HG03521 (cell line): Measurements from ENCODE around the gene BMPR1B.
A peak's percentile ranks its signal among the peaks of the same experiment; 100 is the strongest.
"Not testable (repeated sequence)": the region's sequence is repeated elsewhere in the genome, so short reads cannot be mapped to it uniquely, and the experiment has no call there.

ENCODE experiments used
- ATAC-seq: cut with Tn5 transposase; IDR thresholded peaks from one replicate; pipeline ENCODE4 v1.9.1; 2021; ENCODE audit warnings: mild to moderate bottlenecking, moderate library complexity; ENCODE audit not compliant: unreplicated experiment

Gene BMPR1B

DNA sequence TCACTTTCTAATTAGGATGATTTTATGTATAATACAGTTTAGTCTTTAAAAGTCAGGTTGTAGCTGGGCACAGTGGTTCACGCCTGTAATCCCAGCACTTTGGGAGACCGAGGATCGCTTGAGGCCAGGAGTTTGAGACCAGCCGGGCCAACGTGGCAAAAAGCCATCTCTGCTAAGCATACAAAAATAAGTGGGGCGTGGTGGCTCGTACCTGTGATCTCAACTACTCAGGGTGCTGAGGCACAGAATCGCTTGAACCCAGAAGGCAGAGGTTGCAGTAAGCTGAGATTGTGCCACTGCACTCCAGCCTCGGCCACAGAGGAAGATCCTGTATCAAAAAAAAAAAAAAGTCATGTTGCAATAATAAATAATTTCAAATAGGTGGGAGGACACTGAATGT, 364.2 kb downstream of the BMPR1B start:
- ATAC-seq, result no peak

DNA sequence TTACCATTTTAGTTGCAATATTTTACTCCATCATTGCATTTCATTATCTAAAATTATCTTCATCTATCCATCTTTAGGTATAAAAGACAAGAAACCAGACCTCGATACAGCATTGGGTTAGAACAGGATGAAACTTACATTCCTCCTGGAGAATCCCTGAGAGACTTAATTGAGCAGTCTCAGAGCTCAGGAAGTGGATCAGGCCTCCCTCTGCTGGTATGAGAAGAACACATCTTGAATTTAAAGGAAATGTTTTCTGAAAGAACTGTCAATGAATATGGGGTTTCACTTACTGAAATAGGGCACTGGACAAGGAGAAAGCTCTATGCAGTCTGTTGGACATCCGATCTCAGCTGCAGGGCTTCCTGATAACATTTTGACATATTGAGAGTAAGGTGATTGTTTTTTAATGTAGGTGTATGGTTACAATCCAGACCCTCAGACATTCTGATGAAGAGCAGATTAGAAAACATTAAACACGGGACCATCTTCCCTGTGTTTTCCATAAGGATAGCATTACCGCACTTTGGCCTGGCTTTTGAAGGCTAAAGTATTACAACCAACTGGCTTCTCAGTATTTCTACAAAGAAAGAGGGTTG, 367.2 kb downstream of the BMPR1B start:
- ATAC-seq, result no peak

DNA sequence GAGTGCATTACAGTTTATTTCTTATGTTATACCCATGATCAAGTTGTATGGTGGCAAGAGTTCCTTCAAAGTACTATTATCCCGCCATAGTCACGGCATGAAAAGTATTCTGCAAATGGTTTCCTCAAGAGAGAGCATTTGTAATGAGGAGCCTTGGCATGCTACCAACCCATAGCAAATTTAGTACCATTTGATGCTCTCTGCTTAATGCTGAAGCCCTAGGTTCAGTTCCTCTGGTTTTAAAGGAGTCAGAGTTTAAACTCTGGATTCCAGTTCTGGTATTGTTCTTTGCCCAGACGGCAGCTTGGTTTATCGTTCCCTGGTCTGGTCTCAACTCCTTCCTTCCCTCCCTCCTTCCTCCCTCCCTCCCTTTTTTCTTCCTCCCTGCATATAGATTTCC, 371.3 kb downstream of the BMPR1B start:
- no peak for ATAC-seq

GRCh38 chr4:95129821-95130311, 372.1 kb downstream of the BMPR1B start:
- no peak for ATAC-seq

GRCh38 chr4:95134016-95134415, 376.3 kb downstream of the BMPR1B start:
- not testable (repeated sequence) for ATAC-seq

- ATAC-seq, result not testable (repeated sequence)
These were observed 381.7 kb downstream of the BMPR1B start for GRCh38 chr4:95139424-95139823.

DNA sequence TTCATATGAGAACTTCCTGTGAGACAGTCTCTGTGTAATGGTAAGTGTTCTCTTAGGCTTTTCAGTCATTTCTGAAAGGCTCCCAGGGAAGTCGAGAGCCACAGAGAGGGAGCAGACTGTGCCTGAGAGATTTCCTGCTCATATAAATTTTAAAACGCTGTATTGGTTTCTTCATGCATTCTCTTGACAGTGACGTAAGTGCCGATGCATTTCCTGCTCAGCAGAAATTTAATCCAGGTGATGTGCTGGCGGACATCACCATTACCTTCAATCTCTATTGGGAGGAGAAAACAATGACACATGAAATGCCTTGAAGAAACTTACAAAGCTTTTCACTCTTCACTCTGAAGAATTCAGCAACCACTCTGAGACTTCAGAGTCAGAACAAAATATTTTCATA, 383.6 kb downstream of the BMPR1B start:
- ATAC-seq, result no peak

GRCh38 chr4:95142932-95143331, 385.2 kb downstream of the BMPR1B start:
- no peak for ATAC-seq

- no peak for ATAC-seq
These were observed 393.5 kb downstream of the BMPR1B start for GRCh38 chr4:95151255-95151654.

GRCh38 chr4:95153182-95153581, 395.4 kb downstream of the BMPR1B start:
- no peak for ATAC-seq

- peak; percentile 66 for ATAC-seq
These were observed 398.1 kb downstream of the BMPR1B start for GRCh38 chr4:95155759-95156451.

DNA sequence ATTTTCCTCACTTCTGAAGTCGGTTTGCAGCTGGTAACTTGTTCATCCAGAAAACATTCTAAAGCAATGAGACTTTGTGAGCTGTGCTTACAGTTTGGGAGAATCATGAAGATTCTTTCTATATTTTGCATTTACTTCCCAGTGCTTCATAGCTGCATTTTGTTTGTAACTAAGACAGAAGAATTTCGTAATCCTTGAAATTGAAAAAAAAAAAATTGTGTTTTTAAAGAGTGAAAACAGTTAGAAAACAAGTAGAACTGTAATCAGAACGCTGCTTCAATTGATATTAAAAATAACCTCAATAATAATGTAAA, 398.7 kb downstream of the BMPR1B start:
- no peak for ATAC-seq

GRCh38 chr4:95157596-95157995, 399.8 kb downstream of the BMPR1B start:
- ATAC-seq, result no peak

DNA sequence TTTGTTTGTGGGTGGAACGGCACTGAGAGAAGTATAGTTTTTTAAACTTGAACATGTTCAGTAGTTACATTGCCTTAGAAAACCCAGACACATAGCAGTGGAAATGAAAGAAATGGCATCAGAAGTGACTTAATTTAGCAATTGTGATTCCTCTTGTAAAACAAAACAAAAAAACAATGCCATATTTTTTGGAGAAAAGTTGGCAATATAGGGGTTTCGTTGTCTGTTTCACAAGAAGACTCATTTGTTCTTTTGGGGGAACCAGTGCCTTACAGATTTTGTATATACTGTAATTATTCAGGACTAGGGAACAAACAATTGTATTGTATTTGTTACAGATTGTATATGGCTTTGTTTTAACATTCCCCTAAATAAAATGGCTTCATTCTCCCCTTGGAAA, 400.3 kb downstream of the BMPR1B start:
- no peak for ATAC-seq

GRCh38 chr4:95158626-95159025, 400.9 kb downstream of the BMPR1B start:
- ATAC-seq, result no peak

DNA sequence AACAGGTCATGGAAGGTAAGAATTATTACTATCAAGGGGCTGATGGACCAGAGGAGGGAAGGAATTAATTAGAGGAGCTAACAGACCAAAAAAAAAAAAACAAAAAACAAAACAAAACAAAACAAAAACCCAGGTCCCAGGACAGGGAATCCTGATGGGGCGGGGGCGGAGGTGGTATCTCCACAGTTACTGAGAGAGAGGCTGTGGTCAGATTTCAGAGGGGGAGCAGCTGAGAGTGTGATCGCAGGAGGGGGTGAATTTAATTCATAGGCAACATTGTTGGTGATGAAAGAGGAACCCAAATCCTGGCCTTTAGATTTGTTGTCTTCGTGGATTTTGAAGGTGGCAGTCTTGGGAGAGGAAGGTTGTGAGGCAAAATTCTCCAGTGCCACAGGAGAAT, 401.6 kb downstream of the BMPR1B start:
- ATAC-seq, result no peak

- no peak for ATAC-seq
These were observed 404.2 kb downstream of the BMPR1B start for GRCh38 chr4:95161781-95162469.

DNA sequence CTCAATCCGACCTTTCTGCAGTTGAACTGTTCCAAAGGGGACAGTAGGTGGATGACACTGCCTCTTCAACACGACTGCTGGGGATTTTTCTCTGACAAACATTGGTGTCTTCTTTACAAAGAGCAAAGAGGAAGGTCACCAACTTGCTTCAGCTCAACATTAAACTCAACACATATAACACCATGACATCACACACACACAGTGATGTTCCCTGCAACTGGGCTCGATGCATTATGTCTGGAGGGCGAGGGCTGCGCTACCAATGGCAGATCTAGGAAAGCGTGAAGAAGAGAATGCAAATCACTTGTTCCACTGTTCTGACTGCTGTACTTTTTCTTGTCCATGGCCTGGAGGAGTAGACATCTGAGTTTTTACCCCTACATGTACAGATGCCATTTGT, 405.1 kb downstream of the BMPR1B start:
- no peak for ATAC-seq

DNA sequence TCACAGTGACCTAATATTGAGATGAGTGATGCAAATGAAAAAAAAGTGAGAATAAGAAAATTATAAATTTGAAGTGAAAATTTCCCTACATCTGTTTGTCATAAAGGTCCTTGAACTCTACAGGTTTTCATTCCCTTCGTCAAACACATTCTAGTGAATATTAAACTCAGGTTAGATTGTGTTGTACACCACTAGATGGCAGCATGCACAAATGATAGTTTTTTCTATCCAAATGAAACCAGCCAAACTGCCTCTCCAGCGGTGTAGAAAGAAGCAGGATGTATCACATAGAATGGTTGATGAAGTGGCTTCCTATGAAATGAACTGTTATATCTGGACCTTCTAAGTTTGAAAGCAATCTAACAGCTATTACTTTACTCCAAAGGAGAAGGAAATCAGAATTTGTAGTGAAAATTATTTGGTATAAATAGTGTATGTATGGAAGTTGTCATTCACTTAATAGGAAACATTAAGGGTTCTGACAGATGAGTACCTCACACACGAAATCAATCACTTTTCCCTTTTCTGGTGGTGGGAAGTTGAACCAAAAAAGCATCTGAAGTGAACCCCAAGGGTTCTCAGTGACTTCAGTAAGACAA, 408.3 kb downstream of the BMPR1B start:
- peak; percentile 61 for ATAC-seq

- no peak for ATAC-seq
These were observed 410.1 kb downstream of the BMPR1B start for GRCh38 chr4:95167805-95168204.

- ATAC-seq, result no peak
These were observed 412.4 kb downstream of the BMPR1B start for GRCh38 chr4:95170176-95170575.

DNA sequence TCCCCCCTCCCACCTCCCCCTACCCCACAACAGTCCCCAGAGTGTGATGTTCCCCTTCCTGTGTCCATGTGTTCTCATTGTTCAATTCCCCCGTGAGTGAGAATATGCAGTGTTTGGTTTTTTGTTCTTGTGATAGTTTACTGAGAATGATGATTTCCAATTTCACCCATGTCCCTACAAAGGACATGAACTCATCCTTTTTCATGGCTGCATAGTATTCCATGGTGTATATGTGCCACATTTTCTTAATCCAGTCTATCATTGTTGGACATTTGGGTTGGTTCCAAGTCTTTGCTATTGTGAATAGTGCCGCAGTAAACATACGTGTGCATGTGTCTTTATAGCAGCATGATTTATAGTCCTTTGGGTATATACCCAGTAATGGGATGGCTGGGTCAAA, 413.6 kb downstream of the BMPR1B start:
- ATAC-seq, result not testable (repeated sequence)
